GM19372 (cell line): ENCODE results near the gene PLD1.

Experiments
- ATAC-seq: cut with Tn5 transposase; IDR thresholded peaks from one replicate; pipeline ENCODE4 v1.9.1; 2021; ENCODE audit warnings: mild to moderate bottlenecking, low read depth, moderate library complexity; ENCODE audit not compliant: unreplicated experiment

Gene PLD1

GRCh38 chr3:171680726-171681411 lies 129.4 kb downstream of the PLD1 start:
- ATAC-seq: no peak

GRCh38 chr3:171678971-171679492 lies 131.3 kb downstream of the PLD1 start:
- no peak for ATAC-seq

GRCh38 chr3:171677706-171678105 lies 132.6 kb downstream of the PLD1 start:
- ATAC-seq: no peak

GRCh38 chr3:171676601-171677175 lies 133.6 kb downstream of the PLD1 start:
- no peak for ATAC-seq

- ATAC-seq: no peak
Measured at GRCh38 chr3:171673951-171674350, 136.3 kb downstream of the PLD1 start.

- ATAC-seq: no peak
Measured at GRCh38 chr3:171672538-171672937, 137.7 kb downstream of the PLD1 start.

GRCh38 chr3:171672124-171672523 lies 138.2 kb downstream of the PLD1 start:
- ATAC-seq: no peak

- ATAC-seq: no peak
Measured at GRCh38 chr3:171671709-171672108, 138.6 kb downstream of the PLD1 start.

GRCh38 chr3:171666516-171666915 lies 143.8 kb downstream of the PLD1 start:
- ATAC-seq: no peak

- no peak for ATAC-seq
Measured at GRCh38 chr3:171663805-171664204, 146.5 kb downstream of the PLD1 start.

- no peak for ATAC-seq
Measured at GRCh38 chr3:171661484-171661883, 148.8 kb downstream of the PLD1 start.

GRCh38 chr3:171660188-171660587 lies 150.1 kb downstream of the PLD1 start:
- no peak for ATAC-seq

- no peak for ATAC-seq
Measured at GRCh38 chr3:171658841-171659240, 151.4 kb downstream of the PLD1 start.

GRCh38 chr3:171654809-171655208 lies 155.5 kb downstream of the PLD1 start:
- no peak for ATAC-seq

GRCh38 chr3:171654326-171654725 lies 156.0 kb downstream of the PLD1 start:
- ATAC-seq: no peak

- no peak for ATAC-seq
Measured at GRCh38 chr3:171653701-171654100, 156.6 kb downstream of the PLD1 start.

- ATAC-seq: no peak
Measured at GRCh38 chr3:171652932-171653331, 157.4 kb downstream of the PLD1 start.

- ATAC-seq: no peak
Measured at GRCh38 chr3:171649911-171650592, 160.2 kb downstream of the PLD1 start.

- ATAC-seq: no peak
Measured at GRCh38 chr3:171649267-171649666, 161.0 kb downstream of the PLD1 start.

- ATAC-seq: no peak
Measured at GRCh38 chr3:171648069-171648468, 162.2 kb downstream of the PLD1 start.

GRCh38 chr3:171646357-171647133 lies 163.7 kb downstream of the PLD1 start:
- no peak for ATAC-seq
